Hypothalamus (tissue), 51 donors: ENCODE measurements around the gene POLA2.
"Not testable (repeated sequence)": the region's sequence is repeated elsewhere in the genome, so short reads cannot be mapped to it uniquely, and the experiment has no call there.

ENCODE experiments used
- DNase-seq, 51 donors: peaks; one replicate each; lab custom pipeline; 2025; lab: John Stamatoyannopoulos, UW

POLA2 gene

DNA sequence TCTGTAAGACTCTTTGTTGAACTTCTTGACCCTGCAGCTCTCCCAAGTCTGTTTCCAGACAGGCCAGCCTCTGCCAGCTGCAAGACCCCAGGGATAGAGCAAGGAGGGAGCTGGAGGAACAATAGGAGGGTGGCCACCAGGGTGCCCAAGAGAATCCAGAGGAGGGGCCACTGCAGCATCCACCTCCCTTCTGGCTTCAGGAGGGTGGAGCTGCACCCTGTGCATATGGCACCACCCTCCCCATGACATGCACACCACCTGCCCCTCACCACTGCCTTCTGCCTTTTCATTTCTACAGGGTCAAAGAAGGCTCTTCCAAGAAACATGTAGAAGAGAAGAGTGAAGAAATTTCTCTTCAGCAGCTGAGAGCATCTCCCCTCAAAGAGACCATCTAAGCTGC lies 20.1 kb upstream of the POLA2 start:
- no peak for DNase-seq

DNA sequence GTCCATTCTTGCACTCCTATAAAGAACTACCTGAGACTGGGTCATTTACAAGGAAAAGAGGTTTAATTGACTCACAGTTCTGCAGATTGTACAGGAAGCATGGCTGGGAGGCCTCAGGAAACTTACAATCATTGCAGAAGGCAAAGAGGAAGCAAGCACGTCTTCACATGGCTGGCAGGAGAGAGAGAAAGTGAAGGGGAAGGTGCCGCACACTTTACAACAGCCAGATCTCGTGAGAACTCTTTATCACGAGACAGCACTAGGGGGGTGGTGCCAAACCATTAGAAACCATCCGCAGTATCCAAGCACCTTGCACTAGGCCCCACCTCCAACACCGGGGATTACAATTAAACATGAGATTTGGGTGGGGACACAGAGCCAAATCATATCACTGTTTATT lies 19.4 kb upstream of the POLA2 start:
- DNase-seq, result no peak

DNA sequence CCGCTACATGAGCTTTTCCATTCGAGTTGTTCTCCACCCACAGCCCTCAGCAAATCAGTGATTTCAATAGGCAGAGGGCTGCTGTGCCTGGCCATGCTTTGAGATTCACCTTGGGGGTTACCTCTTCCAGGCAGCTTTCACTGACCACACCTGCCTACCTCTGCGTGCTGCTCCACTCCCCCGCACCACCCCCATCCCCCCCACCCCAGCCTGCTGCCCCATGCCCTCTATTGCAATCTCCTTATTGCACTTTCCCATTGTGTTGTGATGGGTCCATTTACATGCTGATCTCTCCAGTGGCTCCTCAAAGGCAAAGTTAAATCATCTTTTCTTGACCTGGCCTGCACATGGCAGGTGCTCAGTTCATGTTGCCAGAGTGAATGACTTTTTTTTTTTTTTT lies 18.0 kb upstream of the POLA2 start:
- no peak for DNase-seq

DNA sequence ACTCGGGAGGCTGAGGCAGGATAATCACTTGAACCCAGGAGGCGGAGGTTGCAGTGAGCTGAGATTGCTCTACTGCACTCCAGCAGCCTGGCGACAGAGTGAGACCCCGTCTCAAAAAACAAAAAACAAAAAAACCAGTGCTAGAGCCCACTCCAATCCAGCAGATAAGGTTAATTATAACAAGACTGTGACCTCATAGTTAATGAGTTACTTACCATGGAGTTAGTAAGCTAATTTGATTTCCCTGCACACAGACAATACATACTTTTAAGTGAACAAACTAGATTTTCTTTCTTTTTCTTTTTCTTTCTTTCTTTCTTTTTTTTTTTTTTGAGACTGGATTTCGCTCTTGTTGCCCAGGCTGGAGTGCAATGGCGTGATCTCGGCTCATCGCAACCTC lies 16.7 kb upstream of the POLA2 start:
- not testable (repeated sequence) for DNase-seq

DNA sequence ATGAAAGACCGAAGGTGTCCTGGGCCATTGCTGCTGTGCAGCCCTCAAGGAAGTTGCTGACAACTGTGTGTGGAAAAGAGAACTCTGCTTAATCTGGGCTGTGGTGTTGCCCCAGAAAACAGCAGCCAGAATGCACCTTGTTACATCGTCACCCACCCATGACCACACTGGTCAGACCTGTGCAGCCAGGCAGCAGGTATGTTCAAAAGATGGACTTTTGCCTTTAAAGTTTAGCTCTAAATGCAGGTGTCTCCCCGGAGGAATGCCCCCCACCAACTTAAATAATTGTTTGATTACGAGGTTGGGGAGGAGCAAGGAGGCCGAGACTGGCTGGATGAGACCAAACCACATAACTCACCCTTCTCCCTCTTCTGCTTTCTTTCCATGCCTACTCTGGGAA lies 15.3 kb upstream of the POLA2 start:
- DNase-seq, result no peak

DNA sequence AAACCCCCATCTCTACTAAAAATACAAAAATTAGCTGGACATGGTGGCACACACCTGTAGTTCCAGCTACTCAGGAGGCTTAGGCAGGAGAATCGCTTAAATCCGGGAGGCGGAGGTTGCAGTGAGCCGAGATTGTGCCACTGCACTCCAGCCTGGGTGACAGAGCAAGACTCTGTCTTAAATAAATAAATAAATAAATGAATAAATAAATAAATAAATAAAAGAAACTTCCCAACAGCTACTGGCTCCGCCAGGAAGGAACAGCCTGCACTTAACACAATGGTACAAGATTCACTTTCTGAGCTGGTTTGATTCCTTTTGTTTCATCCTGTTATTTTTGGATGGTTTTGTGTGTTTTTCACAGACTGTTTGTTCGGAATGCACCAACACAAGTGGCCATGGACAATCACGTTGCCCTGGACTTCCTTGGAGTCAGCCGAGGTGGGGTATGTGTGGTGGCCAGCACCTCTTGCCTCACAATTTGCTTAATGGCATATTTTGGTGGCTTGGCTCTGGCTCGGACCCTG lies 13.5 kb upstream of the POLA2 start:
- DNase-seq, result not testable (repeated sequence)

DNA sequence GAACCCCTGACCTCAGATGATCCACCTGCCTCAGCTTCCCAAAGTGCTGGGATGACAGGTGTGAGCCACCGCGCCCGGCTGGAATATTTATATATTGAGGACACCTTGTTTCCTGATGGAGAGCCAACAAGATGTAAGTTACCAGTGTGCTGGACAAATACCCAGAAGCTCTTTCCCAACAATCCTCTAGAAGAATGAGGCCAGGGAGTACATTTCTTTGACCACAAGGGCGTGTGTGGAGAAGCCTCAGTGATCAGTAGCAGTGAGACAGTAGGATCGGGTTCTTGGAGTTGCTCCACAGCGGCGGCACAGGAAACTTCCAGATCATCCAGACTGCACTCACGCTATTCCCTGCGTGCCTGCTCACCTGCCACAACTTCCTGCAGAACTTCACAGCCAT lies 10.3 kb upstream of the POLA2 start:
- DNase-seq, result no peak

DNA sequence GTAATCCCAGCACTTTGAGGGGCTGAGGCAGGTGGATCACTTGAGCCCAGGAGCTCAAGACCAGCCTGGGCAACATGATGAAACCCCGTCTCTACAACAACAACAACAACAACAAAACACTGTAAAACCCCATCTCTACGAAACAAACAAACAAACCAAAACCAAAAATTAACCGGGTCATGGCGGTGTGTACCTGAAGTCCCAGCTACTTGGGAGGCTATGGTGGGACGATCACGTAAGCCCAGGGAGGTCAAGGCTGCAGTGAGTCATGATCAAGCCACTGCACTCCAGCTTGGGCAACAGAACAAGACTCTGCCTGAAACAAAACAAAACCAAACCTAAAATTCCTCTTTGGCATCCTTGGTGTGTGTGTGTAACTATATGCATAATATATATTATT lies 7.0 kb upstream of the POLA2 start:
- DNase-seq, result no peak

DNA sequence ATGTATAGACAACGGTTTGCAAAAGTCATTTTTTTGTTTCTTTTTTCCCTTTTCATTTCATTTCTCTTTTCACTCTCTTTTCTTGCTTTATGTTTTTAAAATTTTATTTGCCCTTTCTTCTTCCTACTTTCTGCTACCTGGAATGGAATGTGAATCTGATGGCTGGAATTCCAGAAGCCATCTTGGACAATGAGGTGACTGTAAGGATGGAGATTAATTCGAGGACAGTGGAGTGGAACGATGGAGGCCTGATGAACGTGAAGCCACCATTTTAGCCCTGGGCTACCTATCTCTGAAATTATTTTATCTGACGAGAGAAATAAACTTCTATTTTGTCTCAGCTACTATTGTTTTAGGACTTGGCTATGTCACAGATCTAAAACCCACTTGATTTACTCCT lies 2.8 kb upstream of the POLA2 start:
- DNase-seq, result no peak

DNA sequence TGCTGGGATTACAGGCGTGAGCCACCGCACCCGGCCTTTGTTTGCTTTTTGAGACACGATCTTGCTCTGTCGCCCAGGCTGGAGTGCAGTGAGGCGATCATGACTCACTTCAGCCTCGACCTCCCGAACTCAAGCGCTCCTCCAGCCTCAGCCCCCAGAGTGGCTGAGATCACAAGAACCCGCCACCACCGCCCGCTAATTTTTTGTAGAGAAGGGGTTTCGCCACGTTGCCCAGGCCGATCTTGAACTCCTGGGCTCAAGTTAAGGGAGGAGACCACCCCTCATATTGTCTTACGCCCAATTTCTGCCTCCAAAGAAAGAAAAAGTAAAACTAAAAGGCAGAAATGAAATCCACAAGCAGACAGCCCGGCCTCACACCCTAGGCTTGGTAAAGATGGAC lies 1.5 kb upstream of the POLA2 start:
- DNase-seq, result no peak

DNA sequence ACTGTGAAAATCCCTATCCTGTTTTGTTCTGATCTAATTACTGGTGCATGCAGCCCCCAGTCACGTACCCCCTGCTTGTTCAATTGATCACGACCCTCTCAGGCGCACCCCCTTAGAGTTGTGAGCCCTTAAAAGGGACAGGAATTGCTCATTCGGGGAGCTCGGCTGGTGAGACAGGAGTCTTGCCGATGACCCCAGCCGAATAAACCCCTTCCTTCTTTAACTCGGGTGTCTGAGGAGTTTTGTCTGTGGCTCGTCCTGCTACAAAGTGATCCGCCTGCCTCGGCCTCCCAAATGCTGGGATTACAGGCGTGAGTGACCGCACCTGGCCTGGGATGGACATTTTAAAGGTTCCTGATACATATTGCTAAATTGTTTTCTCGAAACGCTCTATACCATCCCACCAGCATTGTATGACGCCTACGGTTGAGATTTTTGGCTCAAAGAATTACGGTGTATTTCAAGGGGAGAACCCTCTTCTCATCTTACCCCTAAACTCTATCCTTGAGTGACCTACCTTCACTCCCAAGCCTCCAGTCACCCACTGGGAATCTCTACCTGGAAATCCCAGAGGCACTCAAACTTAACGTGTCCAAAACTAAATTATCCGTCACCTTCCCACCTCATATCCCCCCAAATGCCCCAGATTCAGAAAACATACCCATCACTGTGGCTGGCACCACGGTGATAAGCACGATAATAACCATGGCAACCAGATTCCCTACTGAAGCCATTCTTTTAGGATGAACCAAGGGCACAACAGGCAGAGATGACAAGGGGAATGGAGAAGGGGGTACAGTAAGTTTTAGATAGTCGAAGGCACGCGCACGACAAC lies 789 bp upstream of the POLA2 start:
- DNase-seq, result no peak

DNA sequence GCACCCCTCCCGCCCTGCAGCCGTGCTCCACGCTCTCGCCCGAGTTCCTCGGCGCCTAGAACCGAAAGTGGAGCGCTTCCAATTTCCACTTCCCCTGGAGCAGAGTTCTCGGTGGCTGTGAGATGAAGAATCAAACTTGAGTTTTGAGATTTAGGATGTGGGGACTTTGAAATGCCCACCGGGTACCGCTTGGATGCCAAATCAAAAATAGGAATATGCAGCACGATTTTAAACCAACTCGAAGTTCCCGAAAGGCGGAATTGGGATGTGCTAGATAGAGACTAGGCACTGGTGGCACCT lies 569 bp downstream of the POLA2 start:
- DNase-seq, result peak in 15 of 51 donors; percentile 26 to 49 (median 36)

DNA sequence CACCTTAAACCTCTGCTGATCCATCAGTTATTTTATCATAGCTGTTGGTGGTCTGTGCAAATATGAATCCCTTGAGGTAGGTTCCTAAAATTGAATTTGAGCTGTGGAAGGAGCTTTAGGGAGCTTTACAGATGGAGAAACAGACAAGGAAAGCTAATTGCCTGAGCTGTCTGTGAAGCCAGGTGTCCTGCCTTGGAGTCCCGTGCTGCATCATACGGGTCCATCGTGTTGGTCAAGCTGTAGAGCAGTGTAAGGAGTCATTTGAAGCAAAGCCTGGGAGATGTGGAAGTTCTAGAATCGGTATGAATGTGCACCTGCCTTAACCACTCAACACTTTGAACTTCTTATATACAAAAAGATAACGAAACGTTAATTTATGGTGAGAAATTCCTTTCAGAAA lies 1.0 kb downstream of the POLA2 start:
- DNase-seq, result no peak

DNA sequence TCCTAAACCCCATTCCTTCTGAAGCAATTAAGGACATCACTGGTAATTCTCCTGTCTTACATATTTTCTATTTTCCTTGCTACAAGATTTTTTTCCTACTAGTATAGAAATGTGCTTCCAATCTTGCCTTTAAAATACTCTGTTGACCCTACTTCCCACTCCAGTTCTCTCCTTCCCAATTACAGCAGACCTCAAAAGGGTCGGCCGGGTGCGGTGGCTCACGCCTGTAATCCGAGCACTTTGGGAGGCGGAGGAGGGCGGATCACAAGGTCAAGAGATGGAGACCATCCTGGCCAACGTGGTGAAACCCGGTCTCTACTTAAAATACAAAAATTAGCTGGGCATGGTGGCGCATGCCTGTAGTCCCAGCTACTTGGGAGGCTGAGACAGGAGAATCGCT lies 3.0 kb downstream of the POLA2 start:
- DNase-seq, result not testable (repeated sequence)

DNA sequence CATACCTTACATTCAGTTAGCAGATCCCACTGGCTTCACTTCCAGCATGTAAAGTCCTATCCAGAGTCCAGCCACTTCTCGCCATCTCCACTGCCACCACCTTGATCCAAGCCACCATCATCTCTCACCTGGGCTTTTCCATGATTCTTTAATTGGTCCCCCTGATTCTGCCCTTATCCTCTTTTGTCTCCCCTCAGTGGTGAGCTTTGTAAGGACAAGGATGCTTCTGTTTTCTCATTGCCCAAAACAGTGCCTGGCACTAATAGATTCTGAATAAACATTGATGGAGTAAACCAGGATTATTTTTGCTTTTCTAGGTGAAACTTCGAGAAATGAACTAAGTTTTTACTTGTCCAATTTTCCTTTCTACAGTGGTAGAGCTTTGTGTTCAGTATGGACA lies 4.4 kb downstream of the POLA2 start:
- no peak for DNase-seq

DNA sequence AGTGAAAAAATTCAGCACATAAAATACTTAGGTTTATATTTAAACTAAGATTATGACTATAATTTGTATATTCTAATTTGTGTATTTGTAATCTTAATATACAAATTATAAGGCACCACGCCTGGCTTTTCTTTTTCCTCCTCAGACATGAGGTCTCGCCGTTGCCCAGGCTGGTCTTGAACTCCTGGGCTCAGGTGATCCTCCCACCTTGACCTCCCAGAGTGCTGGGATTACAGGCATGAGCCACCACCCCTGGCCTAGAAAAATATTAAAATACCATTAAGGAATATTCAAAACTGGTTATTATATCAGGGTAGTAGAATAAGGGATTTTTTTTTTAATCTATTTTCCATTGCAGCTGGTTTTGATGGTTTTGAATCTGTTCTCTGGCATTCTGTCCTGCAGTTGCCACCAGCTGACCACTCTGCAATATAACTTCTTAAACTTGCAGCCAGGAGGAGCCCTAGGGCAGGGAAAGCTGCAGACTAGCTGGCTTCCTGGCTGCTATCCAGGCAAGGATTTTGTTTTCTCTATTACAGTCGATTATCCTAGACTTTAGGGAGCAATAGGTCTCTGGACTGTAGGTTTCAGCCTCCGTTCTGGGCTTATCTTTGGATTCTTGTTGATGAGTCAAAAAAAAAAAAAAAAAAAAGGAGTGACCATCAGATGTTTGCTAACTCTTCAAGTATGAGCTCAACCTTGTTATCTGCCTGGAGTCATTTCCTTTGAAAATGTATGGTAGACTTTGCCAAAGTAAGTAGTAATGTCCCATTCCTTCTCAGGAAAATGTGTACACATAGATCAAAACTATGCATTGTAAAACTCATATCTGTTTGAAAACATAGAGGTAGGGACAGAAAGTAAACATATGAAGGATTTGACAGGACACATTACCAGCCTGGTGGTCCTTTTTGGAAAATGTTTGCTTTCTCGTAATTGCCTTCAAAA lies 13.2 kb downstream of the POLA2 start:
- peak in 40 of 51 donors; percentile 7 to 83 (median 58) for DNase-seq

DNA sequence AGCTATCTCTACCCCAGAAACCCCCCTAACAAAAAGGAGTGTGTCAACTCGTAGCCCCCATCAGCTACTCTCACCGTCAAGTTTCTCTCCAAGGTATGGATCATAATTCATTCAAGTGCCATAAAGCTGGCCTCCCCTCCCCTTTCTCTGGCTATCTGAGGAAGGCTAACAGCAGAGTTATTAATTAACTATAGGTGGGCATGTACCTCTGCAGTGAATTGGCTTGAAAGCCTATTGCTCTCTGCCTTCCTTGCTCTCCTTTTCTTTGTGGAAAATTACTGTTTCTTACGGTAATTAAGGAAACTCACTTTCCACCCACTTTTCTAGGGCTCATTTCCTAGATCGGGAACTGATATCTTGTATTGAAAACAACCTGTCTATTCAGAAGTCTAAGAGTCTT lies 14.1 kb downstream of the POLA2 start:
- no peak for DNase-seq

DNA sequence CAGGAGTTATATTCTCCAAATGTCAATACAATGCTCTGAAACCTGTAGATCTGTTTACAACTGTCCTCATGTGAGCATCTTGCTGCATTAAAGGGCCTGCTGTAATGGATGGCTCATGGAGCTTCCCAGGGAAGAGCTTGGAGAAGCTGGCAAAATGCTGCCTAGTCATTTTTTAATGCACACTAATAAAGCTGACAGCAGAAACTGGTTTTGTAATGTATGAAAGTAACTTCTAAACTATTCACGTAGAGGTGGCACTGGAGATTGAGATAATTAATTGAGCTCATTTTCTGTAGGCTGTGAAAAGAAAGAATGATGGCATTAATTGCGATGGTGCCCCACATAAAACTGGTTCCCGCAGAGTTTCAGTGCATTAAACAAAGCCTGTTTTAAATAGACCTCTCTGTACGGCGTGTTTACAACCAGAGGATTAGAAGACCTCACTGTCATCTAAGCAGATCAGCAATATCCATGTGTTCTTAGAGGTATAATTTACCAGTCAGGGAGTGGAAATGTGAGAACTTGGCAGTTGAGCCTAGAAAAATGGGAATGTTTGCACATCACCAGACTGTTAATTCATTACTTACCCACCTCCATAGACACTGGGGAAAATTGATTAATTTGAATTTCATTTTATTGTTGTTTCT lies 16.0 kb downstream of the POLA2 start:
- peak in 1 of 51 donors; percentile 16 for DNase-seq

DNA sequence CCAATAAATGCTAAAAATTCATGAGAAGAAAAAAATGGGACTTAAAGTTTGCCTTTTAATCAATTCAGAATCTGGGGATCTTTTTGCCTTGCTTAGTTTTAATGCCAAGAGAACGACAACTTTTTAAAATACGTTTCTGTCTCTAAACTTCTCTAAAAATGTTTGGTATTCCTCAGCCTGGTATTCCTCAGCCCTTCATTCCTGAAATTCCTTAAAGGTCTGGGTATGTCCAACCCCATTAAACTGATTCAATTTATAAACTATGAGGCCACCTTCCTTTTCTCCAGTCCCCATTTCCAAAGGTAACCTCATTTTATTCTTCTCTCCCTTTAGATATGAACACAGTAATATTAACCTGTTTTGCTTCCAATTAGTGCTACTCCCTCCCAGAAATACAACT lies 16.6 kb downstream of the POLA2 start:
- no peak for DNase-seq

DNA sequence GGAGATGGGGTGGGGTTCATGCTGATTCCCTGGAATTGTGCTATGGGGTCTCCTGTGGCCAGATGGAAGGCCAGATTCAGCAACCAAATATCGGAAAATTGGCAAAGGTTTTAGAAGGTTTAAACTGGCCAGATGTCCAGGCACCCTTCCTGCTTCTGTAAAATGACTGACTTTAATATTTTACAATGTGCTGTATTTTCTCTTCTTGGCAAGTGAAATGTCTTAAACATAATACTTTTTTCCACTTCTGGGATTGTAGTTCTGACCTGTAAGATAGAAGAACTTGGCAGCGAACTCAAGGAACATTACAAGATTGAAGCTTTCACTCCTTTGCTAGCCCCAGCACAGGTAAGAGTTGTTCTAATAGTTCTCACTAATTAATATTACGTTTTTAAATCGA lies 17.5 kb downstream of the POLA2 start:
- no peak for DNase-seq

DNA sequence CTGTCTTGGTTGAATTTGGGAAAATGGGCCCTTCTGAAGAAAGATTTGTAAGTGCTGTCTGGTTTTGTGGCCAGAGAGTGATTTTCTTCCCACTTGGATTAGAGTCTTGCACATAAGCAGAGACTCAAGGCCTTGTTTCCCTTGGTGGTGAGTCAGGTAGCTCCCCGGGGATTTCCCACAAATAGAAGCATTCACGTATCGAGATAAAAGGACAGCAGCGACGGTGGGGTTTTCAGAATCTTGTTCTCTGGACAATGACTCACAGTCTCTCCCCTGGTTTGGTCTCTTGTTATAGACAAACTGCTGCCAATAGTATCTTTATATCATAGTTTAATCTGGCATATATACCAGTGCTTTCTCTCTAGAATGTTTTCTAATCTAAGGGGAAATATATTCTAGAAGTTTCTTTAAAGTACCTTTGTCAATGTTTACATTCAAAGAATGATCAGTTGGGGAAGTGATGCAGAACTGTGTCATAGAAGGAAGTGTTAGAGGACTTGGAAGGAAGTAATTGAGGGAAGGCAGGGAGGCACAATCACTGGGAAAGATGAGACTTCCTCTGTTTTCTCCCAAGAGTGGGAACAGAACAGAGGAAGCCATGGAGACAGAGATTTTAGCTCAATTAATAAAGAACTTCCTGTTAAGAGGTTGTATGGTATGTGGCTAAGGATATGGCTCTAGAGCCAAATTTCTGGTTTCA lies 18.1 kb downstream of the POLA2 start:
- no peak for DNase-seq
